ENCODE results near the gene FAM163A.
"Not testable (repeated sequence)": the region's sequence is repeated elsewhere in the genome, so short reads cannot be mapped to it uniquely, and the experiment has no call there.

The FAM163A gene

DNA sequence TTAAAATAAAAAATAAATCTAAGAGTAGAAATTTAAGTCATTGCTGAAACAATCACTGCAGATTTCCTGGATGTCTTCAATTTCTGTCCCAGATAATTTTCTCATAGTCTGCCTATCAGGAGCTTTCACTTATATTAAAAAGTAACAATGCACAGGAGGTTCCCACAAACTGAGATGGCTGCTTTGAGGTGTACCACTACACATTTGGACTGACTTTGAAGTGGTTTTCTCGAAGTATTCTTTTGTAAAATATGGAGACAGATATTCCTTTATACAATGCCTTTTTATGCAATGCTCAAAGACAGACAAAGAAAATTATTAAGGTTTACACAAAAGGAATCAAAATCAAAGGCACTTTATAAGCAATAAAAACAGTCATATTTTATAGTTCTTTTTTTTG, 110.0 kb downstream of the FAM163A start:
- no peak for DNase-seq (ENCODE audit: low read depth in 2 of 2)

DNA sequence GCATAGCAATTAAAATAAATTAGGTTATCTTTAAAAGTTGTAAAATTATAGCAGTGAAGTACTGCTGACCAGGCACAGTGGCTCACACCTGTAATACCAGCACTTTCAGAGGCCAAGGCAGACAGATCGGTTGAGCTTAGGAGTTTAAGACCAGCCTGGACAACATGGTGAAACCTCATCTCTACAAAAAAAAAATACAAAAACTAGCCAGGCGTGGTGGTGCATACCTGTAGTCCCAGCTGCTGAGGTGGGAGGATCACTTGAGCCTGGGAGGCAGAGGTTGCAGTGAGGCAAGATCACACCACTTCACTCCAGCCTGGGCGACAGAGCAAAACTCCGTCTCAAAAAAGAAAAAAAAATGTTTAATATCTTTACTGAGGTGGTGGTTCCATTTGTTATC, 112.7 kb downstream of the FAM163A start:
- DNase-seq (ENCODE audit: low read depth in 2 of 2) = not testable (repeated sequence)

DNA sequence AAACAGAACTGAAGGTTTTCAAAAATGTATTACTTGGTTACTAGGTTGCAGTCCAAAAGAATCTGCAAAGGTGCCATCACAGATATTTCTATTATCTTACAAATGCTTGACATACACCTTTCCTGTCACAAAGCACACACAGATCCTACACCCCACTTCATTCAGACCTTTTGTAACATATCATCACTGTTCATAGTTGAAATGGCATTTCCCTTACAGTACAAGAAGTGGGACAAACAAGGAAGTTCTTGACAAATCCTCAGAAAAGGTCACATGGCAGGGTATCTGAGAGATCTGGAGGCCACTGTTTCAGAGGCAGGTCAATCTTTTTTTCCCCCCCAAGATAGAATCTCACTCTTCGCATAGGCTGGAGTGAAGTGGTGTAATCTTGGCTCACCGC, 113.2 kb downstream of the FAM163A start:
- no peak for DNase-seq (ENCODE audit: low read depth in 2 of 2)

DNA sequence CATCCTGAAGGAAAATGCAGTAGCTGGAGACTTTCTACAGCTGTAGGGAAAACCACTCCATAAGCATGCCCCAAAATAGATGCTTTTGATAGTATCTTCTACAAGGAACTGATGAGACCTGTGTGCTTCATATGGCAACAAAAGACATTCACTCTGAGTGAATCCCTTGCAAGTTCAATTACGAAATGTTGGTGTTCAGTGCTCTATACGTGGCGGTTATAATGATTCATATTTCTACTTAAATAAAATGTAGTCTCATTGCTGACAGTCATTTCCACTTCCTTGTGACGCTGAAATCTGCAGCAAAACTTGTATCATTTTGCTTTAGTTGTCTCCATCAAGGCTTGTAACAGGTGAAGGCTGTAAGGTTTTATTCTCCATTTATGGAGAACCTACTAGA, 113.9 kb downstream of the FAM163A start:
- DNase-seq (ENCODE audit: low read depth in 2 of 2) = no peak

DNA sequence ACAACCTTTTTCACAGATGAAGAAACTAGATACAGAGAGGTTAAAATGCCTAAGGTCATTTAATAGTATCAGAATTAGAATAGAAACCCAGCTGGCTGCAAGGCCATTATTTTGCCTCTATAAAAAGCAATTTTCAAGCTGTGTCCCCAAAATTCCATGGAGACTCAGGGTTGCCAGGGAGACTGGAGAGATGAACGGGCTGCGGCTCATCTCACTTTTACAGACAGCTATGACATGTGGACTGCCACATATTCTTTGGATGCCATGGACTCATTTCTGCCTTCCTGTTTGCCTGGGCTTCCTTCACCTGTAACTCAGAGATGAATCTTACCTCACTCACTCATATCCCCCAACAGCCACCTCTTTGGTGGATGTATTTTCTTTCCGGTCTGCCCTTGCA, 117.6 kb downstream of the FAM163A start:
- DNase-seq (ENCODE audit: low read depth in 2 of 2) = no peak

DNA sequence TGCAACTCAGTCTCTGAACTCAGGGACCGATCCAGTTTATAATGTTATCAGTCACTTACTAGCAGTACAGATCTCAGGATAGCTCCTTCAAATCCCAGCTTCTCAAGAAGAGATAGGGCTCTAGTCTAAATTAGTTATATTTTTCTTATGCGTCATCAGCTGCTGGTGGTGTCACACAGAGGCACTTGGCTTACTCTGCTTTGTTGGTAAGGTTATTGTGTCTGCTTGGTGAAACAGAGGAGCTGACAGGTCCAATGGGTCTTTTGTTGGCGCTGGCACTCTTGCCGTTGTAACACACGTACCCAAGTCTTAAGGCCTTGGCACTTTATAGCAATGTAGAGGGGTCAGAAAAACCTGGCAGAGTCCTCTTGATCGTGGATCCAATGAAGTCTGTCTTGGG, 122.3 kb downstream of the FAM163A start:
- DNase-seq (ENCODE audit: low read depth in 2 of 2) = no peak

Measured in stimulated activated CD8-positive, alpha-beta memory T cell treated with anti-CD3 and anti-CD28 coated beads, Interleukin-7, amount 100 ng/mL, for 1 hour (primary cell).